GM12878 (cell line): ENCODE measurements around the gene EIF4ENIF1. TPM values are rescaled to one million over a fixed set of nuclear protein-coding genes. Genes with fewer than 3 reads are reported as not detected.

Experiments
- EGR1 ChIP-seq, 2 experiments: IDR thresholded peaks; 1 replicate in 1 of 2; 2 replicates in 1 of 2; pipeline ENCODE4 v1.6.1; 2011 to 2012; ENCODE audit warnings: low read depth in 2 of 2, low read length in 2 of 2, borderline replicate concordance in 1 of 2, mild to moderate bottlenecking in 1 of 2, moderate library complexity in 1 of 2
- EP300 ChIP-seq, 2 experiments: fragments of 150-350 bp in 1 of 2; IDR thresholded peaks; 2 replicates each; pipeline ENCODE4 v1.6.1; 2011 to 2012; ENCODE audit warnings: low read depth in 2 of 2, low read length in 2 of 2, borderline replicate concordance in 1 of 2, improper control_type of control experiment in 1 of 2, inconsistent platforms in 1 of 2; ENCODE audit not compliant: control insufficient read depth in 1 of 2
- HDGF ChIP-seq: fragments of 450-650 bp; IDR thresholded peaks from 2 replicates; pipeline ENCODE4 v1.6.1; 2016; ENCODE audit warnings: antibody characterized with exemption
- MTA3 ChIP-seq: IDR thresholded peaks from 2 replicates; pipeline ENCODE4 v1.6.1; 2012; ENCODE audit warnings: low read length, inconsistent platforms, borderline replicate concordance
- MXI1 ChIP-seq: fragments of 150-350 bp; IDR thresholded peaks from 2 replicates; pipeline ENCODE4 v1.6.1; 2011; ENCODE audit warnings: low read depth, mild to moderate bottlenecking, inconsistent platforms, low read length, improper control_type of control experiment
- PAX8 ChIP-seq: fragments of 450-650 bp; IDR thresholded peaks from 2 replicates; pipeline ENCODE4 v1.6.1; 2017; ENCODE audit warnings: mild to moderate bottlenecking, moderate library complexity
- RFX5 ChIP-seq: IDR thresholded peaks from 2 replicates; pipeline ENCODE4 v1.6.1; 2011; ENCODE audit warnings: low read depth, low read length, improper control_type of control experiment
- STAT3 ChIP-seq: IDR thresholded peaks from 2 replicates; pipeline ENCODE4 v1.6.1; 2011; ENCODE audit warnings: low read depth, low read length, improper control_type of control experiment
- TCF12 ChIP-seq: IDR thresholded peaks from 2 replicates; pipeline ENCODE4 v1.6.1; 2011; ENCODE audit warnings: low read depth, mild to moderate bottlenecking, low read length
- ZNF24 ChIP-seq: fragments of 450-650 bp; IDR thresholded peaks from 2 replicates; pipeline ENCODE4 v1.6.1; 2017; ENCODE audit warnings: antibody characterized with exemption, mild to moderate bottlenecking
- ZNF622 ChIP-seq: fragments of 450-650 bp; IDR thresholded peaks from 2 replicates; pipeline ENCODE4 v1.6.1; 2017; ENCODE audit warnings: mild to moderate bottlenecking, inconsistent platforms
- polyA plus RNA-seq, 11 experiments: library from polyadenylated mRNA; depleted of rRNA in 4 of 11; unstranded in 6 of 11; stranded (reverse) in 5 of 11; fragments of >200 nt; fragmentation: Nextera tagmentation in 4 of 11; fragmentation: Illumina TruSeq in 1 of 11; extraction: Ambion mirVana in 4 of 11; extraction: Trizol in 1 of 11; gene quantifications; 1 replicate in 1 of 11; 2 replicates in 10 of 11; pipeline versions ENCODE4 v1.2.1 to v1.2.3, GENCODE V29; 2011 to 2016; ENCODE audit warnings: inconsistent platforms in 2 of 11, missing spikeins in 2 of 11, low read depth in 1 of 11
- total RNA-seq, 4 experiments: library from RNA; depleted of rRNA in 3 of 4; stranded (reverse); fragments of >200 nt in 3 of 4; fragmentation: Illumina TruSeq in 1 of 4; extraction: Trizol in 1 of 4; gene quantifications; 2 replicates each; pipeline versions ENCODE4 v1.2.1 to v1.2.3, GENCODE V29; 2013 to 2021
- TF ChIP-seq, protein P1 (sequence below): fragments of 150-350 bp; IDR thresholded peaks from 2 replicates; pipeline ENCODE4 v1.6.1; 2016; ENCODE audit warnings: low read depth, low read length
- TF ChIP-seq, protein P2 (sequence below): fragments of 450-650 bp; IDR thresholded peaks from 2 replicates; pipeline ENCODE4 v1.6.1; 2017; ENCODE audit warnings: mild to moderate bottlenecking, low read depth, inconsistent platforms; ENCODE audit not compliant: poor library complexity, severe bottlenecking
- TF ChIP-seq, protein P3 (sequence below): fragments of 450-650 bp; IDR thresholded peaks from 2 replicates; pipeline ENCODE4 v1.6.1; 2017; ENCODE audit warnings: mild to moderate bottlenecking, moderate library complexity
- TF ChIP-seq, protein P4 (sequence below): fragments of 450-650 bp; conservative IDR thresholded peaks from 2 replicates; pipeline ENCODE4 v1.6.1; 2017; ENCODE audit warnings: mild to moderate bottlenecking, moderate library complexity

The EIF4ENIF1 gene
- total and polyA plus RNA-seq, 10 of the 15 experiments (the other 5 are each of a cell fraction or from before 2014, with no cell fraction given) = 4.4 to 43.7 (median 24.4) TPM

DNA sequence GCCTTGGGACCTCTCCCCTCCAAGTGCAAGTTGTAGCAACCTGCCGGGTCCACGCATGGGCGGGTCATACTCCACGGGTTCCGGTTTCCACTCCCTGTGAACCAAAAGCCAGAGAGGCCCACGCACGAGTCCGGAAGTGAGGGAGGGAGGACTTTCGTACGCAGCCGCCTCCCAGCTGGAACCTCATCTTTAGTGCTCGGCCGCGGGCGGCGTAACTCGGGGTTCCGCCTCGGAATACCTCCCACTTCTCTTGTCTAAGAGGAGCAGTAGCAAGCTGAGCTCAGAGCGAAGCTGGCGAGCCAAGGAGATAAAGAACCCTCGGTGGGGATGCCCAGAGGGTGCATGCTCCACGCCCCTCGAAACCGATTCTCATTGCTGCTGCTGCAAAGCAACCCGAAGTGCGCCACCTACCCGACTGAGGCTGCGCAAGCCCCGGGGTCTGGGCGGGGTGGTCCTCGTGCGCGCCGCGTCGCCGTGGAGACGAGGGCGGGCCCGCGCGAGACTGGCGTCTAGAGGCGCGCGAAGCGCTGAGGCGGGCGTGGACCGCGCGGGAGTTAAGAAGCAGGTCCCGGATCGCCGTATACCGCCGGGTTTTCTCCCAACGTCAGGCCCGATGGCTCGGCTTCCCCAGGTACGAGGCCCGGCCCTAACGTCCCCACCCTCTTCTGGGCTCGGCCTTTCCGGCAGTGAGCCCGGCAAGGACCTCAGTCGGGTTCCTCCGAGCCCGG lies 6.5 kb upstream of the EIF4ENIF1 start, which contains the start of gene SFI1 (continued):
- TF ChIP-seq, protein P1, sequence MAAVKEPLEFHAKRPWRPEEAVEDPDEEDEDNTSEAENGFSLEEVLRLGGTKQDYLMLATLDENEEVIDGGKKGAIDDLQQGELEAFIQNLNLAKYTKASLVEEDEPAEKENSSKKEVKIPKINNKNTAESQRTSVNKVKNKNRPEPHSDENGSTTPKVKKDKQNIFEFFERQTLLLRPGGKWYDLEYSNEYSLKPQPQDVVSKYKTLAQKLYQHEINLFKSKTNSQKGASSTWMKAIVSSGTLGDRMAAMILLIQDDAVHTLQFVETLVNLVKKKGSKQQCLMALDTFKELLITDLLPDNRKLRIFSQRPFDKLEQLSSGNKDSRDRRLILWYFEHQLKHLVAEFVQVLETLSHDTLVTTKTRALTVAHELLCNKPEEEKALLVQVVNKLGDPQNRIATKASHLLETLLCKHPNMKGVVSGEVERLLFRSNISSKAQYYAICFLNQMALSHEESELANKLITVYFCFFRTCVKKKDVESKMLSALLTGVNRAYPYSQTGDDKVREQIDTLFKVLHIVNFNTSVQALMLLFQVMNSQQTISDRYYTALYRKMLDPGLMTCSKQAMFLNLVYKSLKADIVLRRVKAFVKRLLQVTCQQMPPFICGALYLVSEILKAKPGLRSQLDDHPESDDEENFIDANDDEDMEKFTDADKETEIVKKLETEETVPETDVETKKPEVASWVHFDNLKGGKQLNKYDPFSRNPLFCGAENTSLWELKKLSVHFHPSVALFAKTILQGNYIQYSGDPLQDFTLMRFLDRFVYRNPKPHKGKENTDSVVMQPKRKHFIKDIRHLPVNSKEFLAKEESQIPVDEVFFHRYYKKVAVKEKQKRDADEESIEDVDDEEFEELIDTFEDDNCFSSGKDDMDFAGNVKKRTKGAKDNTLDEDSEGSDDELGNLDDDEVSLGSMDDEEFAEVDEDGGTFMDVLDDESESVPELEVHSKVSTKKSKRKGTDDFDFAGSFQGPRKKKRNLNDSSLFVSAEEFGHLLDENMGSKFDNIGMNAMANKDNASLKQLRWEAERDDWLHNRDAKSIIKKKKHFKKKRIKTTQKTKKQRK = no peak
- TF ChIP-seq MXI1 (peak; percentile 95), ZNF24 (no peak), EP300 (IDR thresholded peaks at IDR 0.05; ENCODE audit: borderline replicate concordance in 1 of 2, control insufficient read depth in 1 of 2, low read depth in 2 of 2, low read length in 2 of 2) (no peak), TCF12 (peak; percentile 43; the same call in 1 of the 2 replicates), PAX8 (0 out of 2 replicates have a peak, but pooled peaks have one; percentile 70), MTA3 (peak; percentile 1; the same call in 1 of the 2 replicates), STAT3 (no peak), ZNF622 (no peak), RFX5 (0 out of 2 replicates have a peak, but pooled peaks have one; percentile 13), HDGF (no peak), EGR1 (IDR thresholded peaks at IDR 0.05; ENCODE audit: borderline replicate concordance in 1 of 2, low read depth in 2 of 2, low read length in 2 of 2) (peak in 1 of 2 experiments; percentile 71; a peak in 1 of 3 replicates)
- TF ChIP-seq, protein P2, sequence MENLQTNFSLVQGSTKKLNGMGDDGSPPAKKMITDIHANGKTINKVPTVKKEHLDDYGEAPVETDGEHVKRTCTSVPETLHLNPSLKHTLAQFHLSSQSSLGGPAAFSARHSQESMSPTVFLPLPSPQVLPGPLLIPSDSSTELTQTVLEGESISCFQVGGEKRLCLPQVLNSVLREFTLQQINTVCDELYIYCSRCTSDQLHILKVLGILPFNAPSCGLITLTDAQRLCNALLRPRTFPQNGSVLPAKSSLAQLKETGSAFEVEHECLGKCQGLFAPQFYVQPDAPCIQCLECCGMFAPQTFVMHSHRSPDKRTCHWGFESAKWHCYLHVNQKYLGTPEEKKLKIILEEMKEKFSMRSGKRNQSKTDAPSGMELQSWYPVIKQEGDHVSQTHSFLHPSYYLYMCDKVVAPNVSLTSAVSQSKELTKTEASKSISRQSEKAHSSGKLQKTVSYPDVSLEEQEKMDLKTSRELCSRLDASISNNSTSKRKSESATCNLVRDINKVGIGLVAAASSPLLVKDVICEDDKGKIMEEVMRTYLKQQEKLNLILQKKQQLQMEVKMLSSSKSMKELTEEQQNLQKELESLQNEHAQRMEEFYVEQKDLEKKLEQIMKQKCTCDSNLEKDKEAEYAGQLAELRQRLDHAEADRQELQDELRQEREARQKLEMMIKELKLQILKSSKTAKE = peak; percentile 64
- TF ChIP-seq, protein P3, sequence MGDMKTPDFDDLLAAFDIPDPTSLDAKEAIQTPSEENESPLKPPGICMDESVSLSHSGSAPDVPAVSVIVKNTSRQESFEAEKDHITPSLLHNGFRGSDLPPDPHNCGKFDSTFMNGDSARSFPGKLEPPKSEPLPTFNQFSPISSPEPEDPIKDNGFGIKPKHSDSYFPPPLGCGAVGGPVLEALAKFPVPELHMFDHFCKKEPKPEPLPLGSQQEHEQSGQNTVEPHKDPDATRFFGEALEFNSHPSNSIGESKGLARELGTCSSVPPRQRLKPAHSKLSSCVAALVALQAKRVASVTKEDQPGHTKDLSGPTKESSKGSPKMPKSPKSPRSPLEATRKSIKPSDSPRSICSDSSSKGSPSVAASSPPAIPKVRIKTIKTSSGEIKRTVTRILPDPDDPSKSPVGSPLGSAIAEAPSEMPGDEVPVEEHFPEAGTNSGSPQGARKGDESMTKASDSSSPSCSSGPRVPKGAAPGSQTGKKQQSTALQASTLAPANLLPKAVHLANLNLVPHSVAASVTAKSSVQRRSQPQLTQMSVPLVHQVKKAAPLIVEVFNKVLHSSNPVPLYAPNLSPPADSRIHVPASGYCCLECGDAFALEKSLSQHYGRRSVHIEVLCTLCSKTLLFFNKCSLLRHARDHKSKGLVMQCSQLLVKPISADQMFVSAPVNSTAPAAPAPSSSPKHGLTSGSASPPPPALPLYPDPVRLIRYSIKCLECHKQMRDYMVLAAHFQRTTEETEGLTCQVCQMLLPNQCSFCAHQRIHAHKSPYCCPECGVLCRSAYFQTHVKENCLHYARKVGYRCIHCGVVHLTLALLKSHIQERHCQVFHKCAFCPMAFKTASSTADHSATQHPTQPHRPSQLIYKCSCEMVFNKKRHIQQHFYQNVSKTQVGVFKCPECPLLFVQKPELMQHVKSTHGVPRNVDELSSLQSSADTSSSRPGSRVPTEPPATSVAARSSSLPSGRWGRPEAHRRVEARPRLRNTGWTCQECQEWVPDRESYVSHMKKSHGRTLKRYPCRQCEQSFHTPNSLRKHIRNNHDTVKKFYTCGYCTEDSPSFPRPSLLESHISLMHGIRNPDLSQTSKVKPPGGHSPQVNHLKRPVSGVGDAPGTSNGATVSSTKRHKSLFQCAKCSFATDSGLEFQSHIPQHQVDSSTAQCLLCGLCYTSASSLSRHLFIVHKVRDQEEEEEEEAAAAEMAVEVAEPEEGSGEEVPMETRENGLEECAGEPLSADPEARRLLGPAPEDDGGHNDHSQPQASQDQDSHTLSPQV = no peak
- TF ChIP-seq, protein P4, sequence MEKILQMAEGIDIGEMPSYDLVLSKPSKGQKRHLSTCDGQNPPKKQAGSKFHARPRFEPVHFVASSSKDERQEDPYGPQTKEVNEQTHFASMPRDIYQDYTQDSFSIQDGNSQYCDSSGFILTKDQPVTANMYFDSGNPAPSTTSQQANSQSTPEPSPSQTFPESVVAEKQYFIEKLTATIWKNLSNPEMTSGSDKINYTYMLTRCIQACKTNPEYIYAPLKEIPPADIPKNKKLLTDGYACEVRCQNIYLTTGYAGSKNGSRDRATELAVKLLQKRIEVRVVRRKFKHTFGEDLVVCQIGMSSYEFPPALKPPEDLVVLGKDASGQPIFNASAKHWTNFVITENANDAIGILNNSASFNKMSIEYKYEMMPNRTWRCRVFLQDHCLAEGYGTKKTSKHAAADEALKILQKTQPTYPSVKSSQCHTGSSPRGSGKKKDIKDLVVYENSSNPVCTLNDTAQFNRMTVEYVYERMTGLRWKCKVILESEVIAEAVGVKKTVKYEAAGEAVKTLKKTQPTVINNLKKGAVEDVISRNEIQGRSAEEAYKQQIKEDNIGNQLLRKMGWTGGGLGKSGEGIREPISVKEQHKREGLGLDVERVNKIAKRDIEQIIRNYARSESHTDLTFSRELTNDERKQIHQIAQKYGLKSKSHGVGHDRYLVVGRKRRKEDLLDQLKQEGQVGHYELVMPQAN = peak; percentile 62
